Neural progenitor cell (in vitro differentiated cells): ENCODE data around the gene ACOT6. TPM values are rescaled to one million over a fixed set of nuclear protein-coding genes. Genes with fewer than 3 reads are reported as not detected.

ENCODE experiments used
- DNase-seq: peaks from one replicate; pipeline ENCODE4 v3.0.0-alpha.2; 2016; ENCODE audit warnings: low spot score
- H2AFZ ChIP-seq: fragments of 200-600 bp; sonication (generic); replicated peaks from 2 replicates; pipeline ENCODE4 v1.6.1; 2016; ENCODE audit warnings: antibody characterized with exemption
- H3F3A ChIP-seq: fragments of 200-600 bp; sonication (generic); 2 replicates; pipeline ENCODE4 v1.6.1; 2016; ENCODE audit warnings: antibody characterized with exemption, low read depth
- H3K27ac ChIP-seq: fragments of 200-600 bp; sonication (generic); 2 replicates; pipeline ENCODE4 v1.5.1; 2016; ENCODE audit warnings: mild to moderate bottlenecking
- H3K27me3 ChIP-seq: fragments of 200-600 bp; sonication (generic); 2 replicates; pipeline ENCODE4 v1.6.1; 2016; ENCODE audit warnings: mild to moderate bottlenecking, moderate library complexity
- H3K36me3 ChIP-seq: fragments of 200-600 bp; sonication (generic); 2 replicates; pipeline ENCODE4 v1.5.1; 2016
- H3K4me1 ChIP-seq: fragments of 200-600 bp; sonication (generic); 2 replicates; pipeline ENCODE4 v1.6.1; 2016; ENCODE audit warnings: mixed run types
- H3K4me2 ChIP-seq: fragments of 200-600 bp; sonication (generic); 2 replicates; pipeline ENCODE4 v1.6.1; 2016
- H3K4me3 ChIP-seq: fragments of 200-600 bp; sonication (generic); 2 replicates; pipeline ENCODE4 v1.5.1; 2016
- H3K79me2 ChIP-seq: fragments of 200-600 bp; sonication (generic); 2 replicates; pipeline ENCODE4 v1.6.1; 2016; ENCODE audit warnings: low read depth
- H3K9ac ChIP-seq: fragments of 200-600 bp; sonication (generic); 2 replicates; pipeline ENCODE4 v1.6.1; 2016
- H3K9me3 ChIP-seq: fragments of 200-600 bp; sonication (generic); 2 replicates; pipeline ENCODE4 v1.5.1; 2016; ENCODE audit warnings: low read depth
- H4K20me1 ChIP-seq: fragments of 200-600 bp; sonication (generic); 2 replicates; pipeline ENCODE4 v1.6.1; 2016; ENCODE audit warnings: low read depth
- H3K27ac Mint-ChIP-seq: 3 replicates; pipeline ENCODE4 v1.8.0; 2021; ENCODE audit warnings: mixed read lengths
- H3K27me3 Mint-ChIP-seq: 2 replicates; pipeline ENCODE4 v1.8.0; 2022; ENCODE audit warnings: low read depth, mild to moderate bottlenecking, inconsistent platforms, moderate library complexity, mixed read lengths; ENCODE audit not compliant: insufficient read depth
- H3K36me3 Mint-ChIP-seq: 3 replicates; pipeline ENCODE4 v1.8.0; 2021; ENCODE audit warnings: mixed read lengths
- H3K4me1 Mint-ChIP-seq: 3 replicates; pipeline ENCODE4 v1.8.0; 2021; ENCODE audit warnings: mixed read lengths
- H3K4me3 Mint-ChIP-seq: 3 replicates; pipeline ENCODE4 v1.8.0; 2021; ENCODE audit warnings: mild to moderate bottlenecking, moderate library complexity, mixed read lengths
- H3K9me3 Mint-ChIP-seq: 3 replicates; pipeline ENCODE4 v1.8.0; 2020; ENCODE audit warnings: mixed read lengths
- CTCF ChIP-seq: fragments of 200-600 bp; sonication (generic); IDR thresholded peaks from 2 replicates; pipeline ENCODE4 v1.5.1; 2017; ENCODE audit warnings: antibody characterized with exemption, mild to moderate bottlenecking
- EZH2 ChIP-seq: fragments of 200-600 bp; sonication (generic); IDR thresholded peaks from 2 replicates; pipeline ENCODE4 v1.6.1; 2017; ENCODE audit warnings: antibody characterized with exemption, mild to moderate bottlenecking, moderate library complexity
- EZH2phosphoT487 ChIP-seq: fragments of 200-600 bp; sonication (generic); IDR thresholded peaks from 2 replicates; pipeline ENCODE4 v1.6.1; 2017; ENCODE audit warnings: antibody characterized with exemption
- total RNA-seq: library from RNA; depleted of rRNA; stranded (reverse); fragments of >200 nt; gene quantifications from 2 replicates; pipeline ENCODE4 v1.2.3, GENCODE V29; 2015; ENCODE audit warnings: low replicate concordance

ACOT6 gene
- total RNA-seq, 1 donor from 2014 or later, result not detected

- Mint-ChIP-seq H3K36me3 (no peaks in the 10 kb centered on the region), H3K4me3 (no peak overlapping the region), H3K27ac (no peak overlapping the region), H3K9me3 (peaks cover 9% of the 10 kb centered on the region), H3K27me3 (peaks cover 23% of the 10 kb centered on the region), H3K4me1 (peaks cover 9% of the 10 kb centered on the region)
- no peak overlapping the region for H3K9ac ChIP-seq
- no peak overlapping the region for H3K27ac ChIP-seq
- no peak overlapping the region for H2AFZ ChIP-seq
- DNase-seq, result peak; percentile 28
- no peaks in the 10 kb centered on the region for H3K4me1 ChIP-seq
- no peaks in the 10 kb centered on the region for H3K79me2 ChIP-seq
- H3K36me3 ChIP-seq, result no peaks in the 10 kb centered on the region
- H4K20me1 ChIP-seq, result no peaks in the 10 kb centered on the region
- H3F3A ChIP-seq, result peaks cover 17% of the 10 kb centered on the region
- TF ChIP-seq EZH2 (no peak), CTCF (no peak), EZH2phosphoT487 (no peak)
- no peak overlapping the region for H3K4me2 ChIP-seq
- H3K27me3 ChIP-seq, result peaks cover 51% of the 10 kb centered on the region
- H3K4me3 ChIP-seq, result no peak overlapping the region
- H3K9me3 ChIP-seq, result no peaks in the 10 kb centered on the region
Observed at GRCh38 chr14:73610687-73611086, 1.6 kb upstream of the ACOT6 start.

GRCh38 chr14:73613046-73613383, 698 bp downstream of the ACOT6 start:
- Mint-ChIP-seq H3K4me3 (peak overlapping the region; percentile 92), H3K27ac (no peak overlapping the region), H3K9me3 (peaks cover 3% of the 10 kb centered on the region), H3K4me1 (peaks cover 14% of the 10 kb centered on the region), H3K27me3 (peaks cover 23% of the 10 kb centered on the region), H3K36me3 (no peaks in the 10 kb centered on the region)
- Histone ChIP-seq H3F3A (peaks cover 17% of the 10 kb centered on the region), H2AFZ (peak overlapping the region; percentile 98), H4K20me1 (no peaks in the 10 kb centered on the region), H3K4me1 (no peaks in the 10 kb centered on the region), H3K4me2 (peak overlapping the region; percentile 82), H3K9ac (no peak overlapping the region), H3K36me3 (no peaks in the 10 kb centered on the region), H3K79me2 (no peaks in the 10 kb centered on the region), H3K9me3 (no peaks in the 10 kb centered on the region), H3K4me3 (peak overlapping the region; percentile 84), H3K27ac (no peak overlapping the region), H3K27me3 (peaks cover 74% of the 10 kb centered on the region)
- no peak for TF ChIP-seq CTCF
- peak; percentile 65 for TF ChIP-seq EZH2
- TF ChIP-seq EZH2phosphoT487, result peak; percentile 28
- no peak for DNase-seq

GRCh38 chr14:73613419-73613963, 1.2 kb downstream of the ACOT6 start:
- H2AFZ ChIP-seq, result no peak overlapping the region
- H3K9me3 Mint-ChIP-seq, result no peaks in the 10 kb centered on the region
- H3K4me2 ChIP-seq, result peak overlapping the region; percentile 82
- DNase-seq, result no peak
- H3K27me3 Mint-ChIP-seq, result peaks cover 21% of the 10 kb centered on the region
- H3K4me1 Mint-ChIP-seq, result peaks cover 14% of the 10 kb centered on the region
- no peaks in the 10 kb centered on the region for H3K4me1 ChIP-seq
- H3K4me3 ChIP-seq, result peak overlapping the region; percentile 84
- peaks cover 17% of the 10 kb centered on the region for H3F3A ChIP-seq
- no peaks in the 10 kb centered on the region for H3K79me2 ChIP-seq
- peak overlapping the region; percentile 92 for H3K4me3 Mint-ChIP-seq
- H3K9me3 ChIP-seq, result no peaks in the 10 kb centered on the region
- H3K36me3 ChIP-seq, result no peaks in the 10 kb centered on the region
- TF ChIP-seq EZH2phosphoT487 (no peak), EZH2 (no peak), CTCF (no peak)
- no peak overlapping the region for H3K27ac ChIP-seq
- no peak overlapping the region for H3K27ac Mint-ChIP-seq
- H3K27me3 ChIP-seq, result peaks cover 79% of the 10 kb centered on the region
- H3K9ac ChIP-seq, result no peak overlapping the region
- H4K20me1 ChIP-seq, result no peaks in the 10 kb centered on the region
- H3K36me3 Mint-ChIP-seq, result no peaks in the 10 kb centered on the region
